Neural progenitor cell (in vitro differentiated cells): ENCODE data around the gene TNFRSF21. TPM values are rescaled to one million over a fixed set of nuclear protein-coding genes. Genes with fewer than 3 reads are reported as not detected.

Experiments used
- DNase-seq: peaks from one replicate; pipeline ENCODE4 v3.0.0-alpha.2; 2016; ENCODE audit warnings: low spot score
- H2AFZ ChIP-seq: fragments of 200-600 bp; sonication (generic); replicated peaks from 2 replicates; pipeline ENCODE4 v1.6.1; 2016; ENCODE audit warnings: antibody characterized with exemption
- H3F3A ChIP-seq: fragments of 200-600 bp; sonication (generic); 2 replicates; pipeline ENCODE4 v1.6.1; 2016; ENCODE audit warnings: antibody characterized with exemption, low read depth
- H3K27ac ChIP-seq: fragments of 200-600 bp; sonication (generic); 2 replicates; pipeline ENCODE4 v1.5.1; 2016; ENCODE audit warnings: mild to moderate bottlenecking
- H3K27me3 ChIP-seq: fragments of 200-600 bp; sonication (generic); 2 replicates; pipeline ENCODE4 v1.6.1; 2016; ENCODE audit warnings: mild to moderate bottlenecking, moderate library complexity
- H3K36me3 ChIP-seq: fragments of 200-600 bp; sonication (generic); 2 replicates; pipeline ENCODE4 v1.5.1; 2016
- H3K4me1 ChIP-seq: fragments of 200-600 bp; sonication (generic); 2 replicates; pipeline ENCODE4 v1.6.1; 2016; ENCODE audit warnings: mixed run types
- H3K4me2 ChIP-seq: fragments of 200-600 bp; sonication (generic); 2 replicates; pipeline ENCODE4 v1.6.1; 2016
- H3K4me3 ChIP-seq: fragments of 200-600 bp; sonication (generic); 2 replicates; pipeline ENCODE4 v1.5.1; 2016
- H3K79me2 ChIP-seq: fragments of 200-600 bp; sonication (generic); 2 replicates; pipeline ENCODE4 v1.6.1; 2016; ENCODE audit warnings: low read depth
- H3K9ac ChIP-seq: fragments of 200-600 bp; sonication (generic); 2 replicates; pipeline ENCODE4 v1.6.1; 2016
- H3K9me3 ChIP-seq: fragments of 200-600 bp; sonication (generic); 2 replicates; pipeline ENCODE4 v1.5.1; 2016; ENCODE audit warnings: low read depth
- H4K20me1 ChIP-seq: fragments of 200-600 bp; sonication (generic); 2 replicates; pipeline ENCODE4 v1.6.1; 2016; ENCODE audit warnings: low read depth
- H3K27ac Mint-ChIP-seq: 3 replicates; pipeline ENCODE4 v1.8.0; 2021; ENCODE audit warnings: mixed read lengths
- H3K27me3 Mint-ChIP-seq: 2 replicates; pipeline ENCODE4 v1.8.0; 2022; ENCODE audit warnings: low read depth, mild to moderate bottlenecking, inconsistent platforms, moderate library complexity, mixed read lengths; ENCODE audit not compliant: insufficient read depth
- H3K36me3 Mint-ChIP-seq: 3 replicates; pipeline ENCODE4 v1.8.0; 2021; ENCODE audit warnings: mixed read lengths
- H3K4me1 Mint-ChIP-seq: 3 replicates; pipeline ENCODE4 v1.8.0; 2021; ENCODE audit warnings: mixed read lengths
- H3K4me3 Mint-ChIP-seq: 3 replicates; pipeline ENCODE4 v1.8.0; 2021; ENCODE audit warnings: mild to moderate bottlenecking, moderate library complexity, mixed read lengths
- H3K9me3 Mint-ChIP-seq: 3 replicates; pipeline ENCODE4 v1.8.0; 2020; ENCODE audit warnings: mixed read lengths
- CTCF ChIP-seq: fragments of 200-600 bp; sonication (generic); IDR thresholded peaks from 2 replicates; pipeline ENCODE4 v1.5.1; 2017; ENCODE audit warnings: antibody characterized with exemption, mild to moderate bottlenecking
- EZH2 ChIP-seq: fragments of 200-600 bp; sonication (generic); IDR thresholded peaks from 2 replicates; pipeline ENCODE4 v1.6.1; 2017; ENCODE audit warnings: antibody characterized with exemption, mild to moderate bottlenecking, moderate library complexity
- EZH2phosphoT487 ChIP-seq: fragments of 200-600 bp; sonication (generic); IDR thresholded peaks from 2 replicates; pipeline ENCODE4 v1.6.1; 2017; ENCODE audit warnings: antibody characterized with exemption
- total RNA-seq: library from RNA; depleted of rRNA; stranded (reverse); fragments of >200 nt; gene quantifications from 2 replicates; pipeline ENCODE4 v1.2.3, GENCODE V29; 2015; ENCODE audit warnings: low replicate concordance

Gene TNFRSF21
- total RNA-seq, 1 donor from 2014 or later = 16.9 TPM

GRCh38 chr6:47221565-47221964 is 88.1 kb downstream of the TNFRSF21 start:
- Histone ChIP-seq H3K27me3 (no peaks in the 10 kb centered on the region), H3K9ac (no peak overlapping the region), H3K4me3 (no peak overlapping the region), H3K9me3 (no peaks in the 10 kb centered on the region), H2AFZ (no peak overlapping the region), H4K20me1 (no peaks in the 10 kb centered on the region), H3K27ac (no peak overlapping the region), H3K4me2 (no peak overlapping the region), H3K79me2 (no peaks in the 10 kb centered on the region), H3K36me3 (no peaks in the 10 kb centered on the region), H3K4me1 (no peaks in the 10 kb centered on the region), H3F3A (no peaks in the 10 kb centered on the region)
- Mint-ChIP-seq H3K27ac (no peak overlapping the region), H3K27me3 (no peaks in the 10 kb centered on the region), H3K9me3 (peaks cover 4% of the 10 kb centered on the region), H3K36me3 (no peaks in the 10 kb centered on the region), H3K4me1 (peaks cover 7% of the 10 kb centered on the region), H3K4me3 (no peak overlapping the region)
- DNase-seq = peak; percentile 16
- TF ChIP-seq EZH2 (no peak), EZH2phosphoT487 (no peak), CTCF (no peak)

- H3K4me1 Mint-ChIP-seq = no peaks in the 10 kb centered on the region
- Histone ChIP-seq H3K27me3 (no peaks in the 10 kb centered on the region), H3K79me2 (no peaks in the 10 kb centered on the region), H3K27ac (no peak overlapping the region), H2AFZ (no peak overlapping the region), H3K4me3 (no peak overlapping the region), H3K9ac (no peak overlapping the region), H3K9me3 (no peaks in the 10 kb centered on the region), H3K36me3 (no peaks in the 10 kb centered on the region), H3K4me2 (no peak overlapping the region), H3K4me1 (no peaks in the 10 kb centered on the region), H3F3A (no peaks in the 10 kb centered on the region), H4K20me1 (no peaks in the 10 kb centered on the region)
- no peak for DNase-seq
- H3K27me3 Mint-ChIP-seq = peaks cover 9% of the 10 kb centered on the region
- no peak overlapping the region for H3K27ac Mint-ChIP-seq
- no peak overlapping the region for H3K4me3 Mint-ChIP-seq
- H3K9me3 Mint-ChIP-seq = peaks cover 9% of the 10 kb centered on the region
- no peaks in the 10 kb centered on the region for H3K36me3 Mint-ChIP-seq
- TF ChIP-seq EZH2 (no peak), CTCF (no peak), EZH2phosphoT487 (no peak)
Measured at GRCh38 chr6:47209632-47210031, 100.1 kb downstream of the TNFRSF21 start.

- peaks cover 4% of the 10 kb centered on the region for H3K9me3 Mint-ChIP-seq
- H3K9ac ChIP-seq = no peak overlapping the region
- no peak overlapping the region for H2AFZ ChIP-seq
- H3K79me2 ChIP-seq = no peaks in the 10 kb centered on the region
- no peaks in the 10 kb centered on the region for H3F3A ChIP-seq
- peaks cover 8% of the 10 kb centered on the region for H3K27me3 Mint-ChIP-seq
- no peak for DNase-seq
- H3K4me3 Mint-ChIP-seq = no peak overlapping the region
- no peak for TF ChIP-seq CTCF
- TF ChIP-seq EZH2 = no peak
- no peak for TF ChIP-seq EZH2phosphoT487
- H3K27ac Mint-ChIP-seq = no peak overlapping the region
- no peak overlapping the region for H3K4me2 ChIP-seq
- H3K36me3 Mint-ChIP-seq = no peaks in the 10 kb centered on the region
- H3K4me3 ChIP-seq = no peak overlapping the region
- no peaks in the 10 kb centered on the region for H3K27me3 ChIP-seq
- no peaks in the 10 kb centered on the region for H3K4me1 ChIP-seq
- H3K27ac ChIP-seq = no peak overlapping the region
- no peaks in the 10 kb centered on the region for H4K20me1 ChIP-seq
- no peaks in the 10 kb centered on the region for H3K36me3 ChIP-seq
- no peaks in the 10 kb centered on the region for H3K9me3 ChIP-seq
- no peaks in the 10 kb centered on the region for H3K4me1 Mint-ChIP-seq
Measured at GRCh38 chr6:47207261-47207660, 102.4 kb downstream of the TNFRSF21 start.
